ENCODE results near the gene IL7R.
"Not testable (repeated sequence)": the region's sequence is repeated elsewhere in the genome, so short reads cannot be mapped to it uniquely, and the experiment has no call there.

IL7R gene

DNA sequence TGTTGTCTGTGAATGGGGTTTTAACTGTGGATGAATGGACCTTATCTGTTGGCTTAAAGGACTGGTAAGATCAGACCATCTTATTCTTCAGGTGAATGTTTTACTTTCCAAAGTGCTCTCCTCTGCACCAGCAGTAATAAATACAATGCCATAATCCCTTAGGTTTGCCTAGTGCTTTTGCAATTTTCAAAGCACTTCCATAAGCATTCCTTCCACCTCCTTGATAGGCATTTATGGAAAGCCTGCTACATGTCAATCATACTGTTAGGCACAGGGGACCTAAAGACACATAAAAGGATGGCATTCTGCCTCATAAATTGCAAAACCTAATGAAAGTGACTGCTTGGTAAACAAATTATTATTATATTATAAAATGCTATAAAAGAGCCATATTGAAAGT is 21.4 kb downstream of the IL7R start:
- no peak for DNase-seq

DNA sequence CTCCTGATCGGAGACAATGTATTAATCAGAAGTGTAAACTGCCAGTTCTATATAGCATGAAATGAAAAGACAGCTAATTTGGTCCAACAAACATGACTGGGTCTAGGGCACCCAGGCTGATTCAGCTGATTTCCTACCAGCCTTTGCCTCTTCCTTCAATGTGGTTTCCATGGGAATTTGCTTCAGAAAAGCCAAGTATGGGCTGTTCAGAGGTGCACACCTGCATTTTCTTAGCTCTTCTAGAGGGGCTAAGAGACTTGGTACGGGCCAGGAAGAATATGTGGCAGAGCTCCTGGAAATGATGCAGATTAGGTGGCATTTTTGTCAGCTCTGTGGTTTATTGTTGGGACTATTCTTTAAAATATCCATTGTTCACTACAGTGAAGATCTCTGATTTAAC is 22.4 kb downstream of the IL7R start:
- DNase-seq: no peak

DNA sequence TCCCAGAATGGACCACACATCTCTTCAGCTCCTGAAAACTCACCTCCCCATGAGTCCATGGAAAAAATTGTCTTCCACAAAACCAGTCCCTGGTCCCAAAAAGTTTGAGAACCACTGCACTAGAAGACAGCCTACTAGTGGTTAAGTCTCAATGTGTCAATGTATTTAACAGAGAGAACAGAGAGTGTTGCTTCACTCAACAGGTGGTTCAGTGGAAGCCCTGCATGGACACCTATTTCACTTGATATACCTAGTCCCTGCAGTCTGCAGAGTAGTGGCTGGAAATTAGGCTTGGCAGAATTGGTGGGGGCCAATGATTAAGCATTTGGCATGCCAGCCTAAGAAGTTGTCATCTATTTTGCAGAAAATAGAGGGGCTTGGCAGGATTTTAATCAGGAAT is 23.0 kb downstream of the IL7R start:
- DNase-seq: no peak

DNA sequence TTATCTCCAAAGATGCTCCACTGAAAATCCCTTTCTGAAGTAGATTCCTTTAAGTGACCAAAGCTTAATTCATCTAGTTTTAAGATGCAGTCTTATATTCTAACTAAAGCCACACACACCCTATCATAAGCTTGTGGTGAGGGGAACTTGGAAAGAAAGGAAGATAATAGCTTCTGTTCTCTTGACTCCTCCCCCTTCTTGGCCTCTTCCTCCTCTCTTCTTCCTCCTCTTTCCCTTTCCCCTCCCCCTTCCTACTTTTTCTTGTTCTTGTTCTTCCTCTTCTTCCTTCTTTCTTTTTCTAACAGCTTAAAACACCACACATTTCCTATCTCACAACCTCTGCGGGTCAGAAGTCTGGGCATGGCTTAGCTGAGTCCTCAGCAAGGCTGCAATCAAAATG is 23.5 kb downstream of the IL7R start:
- no peak for DNase-seq

DNA sequence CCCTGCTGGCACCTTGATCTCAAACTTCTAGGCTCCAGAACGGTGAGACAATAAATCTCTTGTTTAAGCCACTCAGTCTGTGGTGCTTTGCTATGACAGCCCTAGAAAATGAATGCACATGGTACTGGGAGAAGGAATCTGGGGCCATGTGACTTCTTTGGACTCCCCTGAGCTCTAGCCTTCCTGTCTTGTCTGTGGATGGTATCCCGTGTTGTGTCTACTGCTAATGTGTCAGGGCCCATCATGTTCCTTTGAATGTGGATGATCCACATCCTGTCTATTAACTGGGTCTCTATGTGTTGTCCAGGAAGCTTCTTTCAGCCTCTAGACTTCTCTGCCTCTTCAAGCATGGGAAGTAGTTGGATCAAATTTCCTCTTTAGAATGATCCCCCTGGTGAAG is 25.1 kb downstream of the IL7R start:
- no peak for DNase-seq

DNA sequence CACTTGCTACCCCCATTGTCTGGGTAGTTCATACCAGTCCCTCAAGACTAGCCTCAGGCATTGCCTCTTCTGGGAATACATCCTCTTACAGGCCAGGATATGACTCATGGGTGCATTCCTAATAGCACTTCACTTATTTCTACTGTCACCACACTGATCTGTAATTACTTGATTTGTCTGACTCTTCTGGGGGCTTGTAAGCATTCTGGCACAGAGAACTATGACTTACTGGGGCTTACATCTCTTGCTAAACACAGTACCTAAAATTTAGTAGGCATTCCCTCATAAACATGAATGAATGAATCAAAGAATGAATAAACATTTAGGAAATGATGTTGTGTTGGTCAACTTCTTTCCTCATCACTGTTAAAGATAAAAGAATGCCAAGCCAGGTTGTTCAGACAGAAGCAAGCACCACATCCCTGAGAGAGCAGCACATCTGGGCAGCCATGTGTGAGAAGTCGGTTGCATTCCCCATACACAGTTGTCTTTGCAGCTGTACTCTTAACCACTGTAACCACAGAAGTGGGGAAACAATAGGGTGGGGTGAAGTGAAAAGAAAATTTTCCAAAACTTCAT is 27.6 kb downstream of the IL7R start:
- DNase-seq: no peak

DNA sequence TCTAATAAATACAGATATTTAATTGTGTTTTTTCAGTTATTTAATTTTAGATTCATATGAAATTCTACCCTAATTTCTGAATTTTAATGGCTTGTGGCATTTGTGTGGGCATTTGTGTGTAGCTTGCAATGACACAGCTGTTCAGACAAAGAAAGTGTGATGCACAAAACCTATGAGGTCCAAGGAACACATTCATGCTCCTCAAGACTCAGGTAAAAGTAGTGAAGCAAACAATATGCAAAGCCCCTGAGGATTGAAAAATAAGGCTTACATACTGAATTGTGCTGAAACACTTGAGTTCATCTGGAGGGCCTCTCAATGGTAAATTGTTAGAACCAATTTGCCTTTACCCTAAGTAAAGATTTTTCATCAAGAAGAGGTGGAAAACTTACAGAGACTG is 28.1 kb downstream of the IL7R start:
- DNase-seq: no peak

DNA sequence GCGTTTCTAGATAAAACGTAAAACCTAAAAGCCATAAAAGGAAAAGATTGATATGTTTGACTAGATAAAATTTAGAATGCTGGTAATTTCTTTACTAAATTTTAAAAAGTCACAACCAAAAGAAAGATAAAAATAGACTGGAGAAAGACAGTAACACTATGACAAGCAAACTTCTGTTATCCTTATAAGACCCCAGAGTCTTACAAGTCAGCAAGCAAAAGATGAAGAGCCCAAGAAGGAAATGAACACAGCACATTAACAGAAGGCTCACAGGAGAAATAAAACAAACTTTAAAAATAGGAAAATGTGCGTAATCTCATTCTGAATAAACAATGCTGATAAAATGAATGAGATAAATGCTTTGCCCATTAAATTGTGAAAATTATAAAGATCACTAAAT is 29.7 kb downstream of the IL7R start:
- DNase-seq: no peak

DNA sequence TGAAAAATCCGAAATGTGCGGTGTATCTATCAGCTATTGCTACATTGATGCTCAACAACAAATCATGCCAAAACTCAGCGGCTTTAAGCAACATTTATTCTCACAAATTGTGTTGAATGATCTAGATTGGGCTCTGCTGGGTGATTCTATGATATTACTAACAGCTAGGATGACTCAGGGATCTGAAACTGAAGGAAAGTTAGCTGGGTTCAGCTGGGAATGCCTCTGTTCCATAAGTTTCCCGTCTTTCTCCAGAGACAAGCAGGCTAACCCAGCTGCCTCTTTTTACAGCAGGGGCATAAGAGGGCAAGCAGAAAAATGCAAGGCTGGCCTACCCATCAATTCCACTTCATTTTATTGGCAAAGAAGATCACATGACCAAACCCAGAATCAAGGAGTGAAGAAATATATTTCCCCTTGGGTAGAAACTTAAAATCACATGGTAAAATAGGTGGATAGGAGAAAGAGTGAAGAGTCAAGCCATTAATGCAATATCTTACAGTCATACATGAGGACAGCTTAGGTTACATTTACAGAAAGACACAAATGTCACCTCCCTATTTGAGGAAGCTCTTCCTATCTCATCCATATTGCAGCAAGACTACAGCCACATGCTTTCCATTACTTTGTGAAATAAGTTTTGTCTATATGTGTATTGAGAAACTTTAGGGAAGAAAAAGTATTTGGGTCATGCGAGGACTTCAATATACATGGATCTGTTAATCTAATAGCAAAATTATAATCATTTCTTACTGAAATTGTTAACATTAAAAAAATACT is 30.8 kb downstream of the IL7R start:
- no peak for DNase-seq

DNA sequence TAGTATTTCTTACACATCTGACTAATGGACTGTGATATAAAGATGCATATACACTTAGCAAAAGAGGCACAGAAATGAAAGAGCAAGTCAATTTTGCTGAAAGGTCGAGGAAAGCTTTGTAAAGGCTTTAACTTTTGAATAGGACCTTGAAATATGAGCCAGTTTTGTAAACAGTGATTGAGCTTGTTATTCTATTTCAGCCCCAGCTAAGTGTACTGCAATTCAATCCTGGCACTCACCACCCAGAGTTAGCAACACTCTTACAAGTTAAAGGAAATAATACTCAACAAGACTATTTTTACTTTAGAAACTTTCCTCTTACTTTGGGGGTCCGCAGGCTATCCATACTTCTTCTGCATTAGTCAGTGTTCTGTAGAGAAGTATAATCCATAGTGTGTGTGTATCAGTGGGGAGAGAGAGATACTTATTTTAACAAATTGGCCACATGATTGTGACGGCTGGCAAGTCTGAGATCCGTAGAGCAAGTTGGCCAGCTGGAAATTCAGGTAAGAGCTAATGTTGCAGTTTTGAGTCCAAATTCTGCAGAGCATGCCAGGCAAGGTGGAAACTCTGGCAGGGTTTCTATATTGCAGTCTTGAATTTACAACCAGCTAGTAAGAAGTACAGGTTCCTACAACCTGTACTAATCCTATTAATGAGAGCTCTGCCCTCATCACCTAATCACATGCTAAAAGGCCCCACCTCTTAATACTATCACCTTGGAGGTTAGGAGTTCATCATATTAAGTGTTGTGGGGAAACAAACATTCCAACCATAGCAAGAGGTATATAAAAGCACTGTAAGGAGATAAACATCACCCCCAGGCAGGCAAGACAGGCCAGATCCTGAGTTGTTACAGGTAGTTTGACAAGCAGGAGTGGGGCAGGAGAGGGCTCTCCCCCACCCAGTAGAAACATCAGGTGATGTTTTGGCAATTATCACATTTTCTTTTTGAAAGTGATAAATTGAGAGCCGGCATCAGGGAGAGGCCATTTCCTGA is 33.6 kb downstream of the IL7R start:
- no peak for DNase-seq

DNA sequence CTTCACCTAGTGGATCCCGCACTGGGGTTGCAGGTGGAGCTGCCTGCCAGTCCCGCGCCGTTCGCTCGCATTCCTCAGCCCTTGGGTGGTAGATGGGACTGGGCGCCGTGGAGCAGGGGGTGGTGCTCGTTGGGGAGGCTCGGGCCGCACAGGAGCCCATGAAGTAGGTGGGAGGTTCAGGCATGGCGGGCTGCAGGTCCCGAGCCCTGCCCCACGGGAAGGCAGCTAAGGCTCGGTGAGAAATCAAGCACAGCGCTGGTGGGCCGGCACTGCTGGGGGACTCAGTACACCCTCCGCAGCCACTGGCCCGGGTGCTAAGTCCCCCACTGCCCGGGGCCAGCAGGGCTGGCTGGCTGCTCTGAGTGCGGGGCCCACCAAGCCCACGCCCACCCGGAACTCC is 36.1 kb downstream of the IL7R start:
- not testable (repeated sequence) for DNase-seq

DNA sequence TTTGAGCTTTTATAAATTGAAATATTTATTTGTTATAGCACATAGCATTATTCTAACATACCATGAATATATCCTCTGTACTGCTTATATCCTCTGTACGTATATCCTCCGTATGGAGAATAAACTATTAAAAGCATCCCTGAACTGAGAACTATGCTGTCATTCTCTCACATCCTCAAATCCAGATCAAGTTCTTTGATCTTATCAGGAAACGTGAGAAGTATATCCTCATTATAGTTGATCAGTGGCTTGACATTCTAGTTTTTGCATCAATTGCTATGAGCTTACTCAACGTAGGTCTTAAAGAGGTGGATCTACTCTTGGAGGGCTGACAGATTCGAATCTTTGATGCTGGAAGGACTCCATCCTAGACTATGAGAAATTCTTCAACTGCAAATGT is 37.4 kb downstream of the IL7R start:
- no peak for DNase-seq

DNA sequence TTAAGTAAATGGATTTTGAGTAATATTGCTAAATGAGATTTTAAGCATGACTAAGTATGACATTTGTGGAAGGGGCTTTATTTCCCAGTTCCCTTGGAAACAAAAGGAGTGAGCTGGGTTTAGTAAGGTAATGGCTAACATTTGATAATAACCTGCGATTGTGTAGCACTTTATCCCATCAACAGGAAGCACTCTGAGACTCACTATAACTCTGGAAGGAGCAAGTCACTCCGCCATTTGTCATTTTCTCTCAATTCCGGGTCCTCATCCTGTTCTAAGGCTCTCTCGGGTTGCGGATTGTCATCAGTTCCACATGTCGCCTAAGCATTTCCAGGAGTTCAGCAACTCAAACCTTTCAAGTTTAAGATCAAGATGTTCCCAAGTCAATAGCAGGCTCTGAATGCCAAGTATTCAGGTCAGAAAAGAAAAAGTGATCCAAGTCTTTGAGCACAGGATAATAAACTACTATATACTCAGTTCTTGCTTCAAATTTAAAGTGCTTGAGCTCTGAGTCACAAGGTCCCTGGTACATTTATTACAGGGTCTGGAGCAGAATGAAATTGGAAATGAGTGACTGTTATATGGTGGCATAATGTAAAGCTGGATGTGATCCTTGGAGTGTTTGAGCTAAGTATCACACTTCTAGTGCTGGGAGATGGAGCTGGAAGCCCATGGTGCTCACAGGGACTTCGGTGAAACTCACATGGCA is 42.4 kb downstream of the IL7R start:
- no peak for DNase-seq

DNA sequence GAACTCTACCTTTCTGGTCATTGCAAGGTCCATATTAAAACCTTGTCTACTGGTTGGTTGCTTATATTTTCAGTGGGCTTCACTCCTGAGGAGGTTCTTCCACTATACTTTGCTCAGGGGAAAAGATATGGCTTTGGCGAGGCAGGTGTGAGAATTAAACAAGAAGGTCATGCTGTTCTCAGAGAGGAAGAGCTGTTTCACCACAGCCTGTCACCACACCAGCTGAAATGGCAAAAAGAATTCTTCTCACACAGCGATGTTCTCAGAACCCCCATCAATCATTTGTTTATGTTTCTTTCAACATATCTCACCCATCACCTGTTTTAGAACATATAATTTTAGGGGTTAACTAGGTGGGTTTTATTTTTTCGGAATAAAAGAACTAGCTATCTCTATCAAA is 43.1 kb downstream of the IL7R start:
- no peak for DNase-seq

DNA sequence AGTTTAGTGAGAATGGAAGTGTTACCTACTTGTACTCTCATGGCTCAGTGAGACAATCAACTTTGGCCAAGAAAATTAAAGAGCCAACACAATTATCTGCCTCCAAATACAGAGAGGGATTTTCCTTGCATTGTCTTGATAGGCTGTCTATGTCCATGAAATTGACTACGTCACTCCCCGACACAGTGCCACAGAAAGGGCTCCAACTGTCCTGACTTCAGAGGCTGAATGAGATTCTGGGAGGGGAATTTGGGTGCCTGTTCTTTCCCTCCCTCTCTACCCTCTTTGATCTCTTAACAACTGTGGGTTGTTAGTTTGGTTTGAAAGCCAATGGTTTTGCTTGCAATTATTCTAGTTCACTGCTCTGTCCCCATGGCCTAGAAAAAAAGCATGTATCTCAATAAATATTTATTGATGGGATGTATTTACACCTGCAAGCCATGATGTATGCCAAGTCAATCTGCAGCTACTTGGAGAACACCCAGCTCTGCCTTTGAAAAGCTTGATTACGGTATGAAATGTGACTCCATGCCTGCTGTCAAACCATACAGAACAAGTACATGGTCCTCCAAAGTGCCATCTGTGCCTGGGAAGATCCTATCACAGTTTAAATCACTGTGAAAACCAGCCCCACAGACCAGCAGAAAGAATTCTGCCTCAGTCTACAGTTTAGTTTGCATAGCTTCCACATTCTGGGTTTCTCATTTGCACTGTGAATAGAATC is 44.4 kb downstream of the IL7R start:
- no peak for DNase-seq

DNA sequence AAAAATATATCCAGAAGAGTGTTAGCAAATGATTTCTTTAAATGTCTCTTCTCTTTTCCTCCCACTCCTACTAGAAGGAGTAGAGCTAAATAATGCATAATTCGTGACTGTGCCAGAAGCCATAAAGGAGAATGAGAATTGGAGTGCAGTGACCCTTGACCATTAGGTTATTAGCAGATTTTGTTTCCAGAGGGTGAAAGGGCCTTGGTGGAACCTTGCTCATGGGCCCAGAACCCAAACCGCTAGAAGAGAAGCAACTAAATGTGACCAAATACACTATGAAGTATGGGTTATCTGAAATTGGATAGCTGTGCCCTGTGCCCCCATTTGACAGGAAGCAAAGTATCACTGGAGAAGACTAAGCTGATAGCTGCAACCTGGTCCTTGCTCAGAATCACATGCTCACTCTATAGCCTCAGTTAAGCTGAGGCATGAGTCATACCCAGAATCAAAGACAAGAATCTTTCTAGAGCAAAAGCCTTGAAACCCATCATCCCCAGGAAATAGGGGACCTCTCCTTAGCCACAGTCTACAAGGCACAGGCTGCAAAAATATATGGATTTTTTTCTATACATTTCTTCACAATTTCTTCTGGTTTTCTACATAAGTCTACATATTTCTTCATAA is 45.5 kb downstream of the IL7R start:
- DNase-seq: no peak

DNA sequence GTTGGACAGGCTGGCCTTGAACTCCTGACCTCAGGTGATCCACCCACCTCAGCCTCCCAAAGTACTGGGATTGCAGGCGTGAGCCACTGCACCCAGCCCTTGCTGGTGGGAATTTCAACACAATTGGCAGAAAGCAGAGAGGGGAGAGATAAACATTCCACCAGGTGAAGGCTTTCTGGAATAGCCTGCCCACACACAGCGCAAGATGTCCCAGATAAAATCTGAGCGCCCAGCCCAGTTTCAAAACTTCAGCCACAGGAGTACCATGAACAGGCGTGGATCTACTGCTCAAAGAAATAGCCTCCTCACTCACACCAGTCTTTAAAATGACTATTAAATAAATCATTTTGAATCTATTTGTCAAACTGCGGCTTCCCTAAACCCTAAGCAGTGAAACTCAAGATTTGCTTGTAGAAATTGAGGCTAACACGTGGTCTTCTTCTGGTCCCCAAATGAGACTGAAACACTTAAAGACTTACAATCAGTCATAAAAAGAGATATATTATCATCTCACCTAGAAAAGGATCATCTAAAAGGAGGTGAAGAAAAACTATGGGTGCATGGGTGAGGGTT is 47.0 kb downstream of the IL7R start:
- no peak for DNase-seq

DNA sequence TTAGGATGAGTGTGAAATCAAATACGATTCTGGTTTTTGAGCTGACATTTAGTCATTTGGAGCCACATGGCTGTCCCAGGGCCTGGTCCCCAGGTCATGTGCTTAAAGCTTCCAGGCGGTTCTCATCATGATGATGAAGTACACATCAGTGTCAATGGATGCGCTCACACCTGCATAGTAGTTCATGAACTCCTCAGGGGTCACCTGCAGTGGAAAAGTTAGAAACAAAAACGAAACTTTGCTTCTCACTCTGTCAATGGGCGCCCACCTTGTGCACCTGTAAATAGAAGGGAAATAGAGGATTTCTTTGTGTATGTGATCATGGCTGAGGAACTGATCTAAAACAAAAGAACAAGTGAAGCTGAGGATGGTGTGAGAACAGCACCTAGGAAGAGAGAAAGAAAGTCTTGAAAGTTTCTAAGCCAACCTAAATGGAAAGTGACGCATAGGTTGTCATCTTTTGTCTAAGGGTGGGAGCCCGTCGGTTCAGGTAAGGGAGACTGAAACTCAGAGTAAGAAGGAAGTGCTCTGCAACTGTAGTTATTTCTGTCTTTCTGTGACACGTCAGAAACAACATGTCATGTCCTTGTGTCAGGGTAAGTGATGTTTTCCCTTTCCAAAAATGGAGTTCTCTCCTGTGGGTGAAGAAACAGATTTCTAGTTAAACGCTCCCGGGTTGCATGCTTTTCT is 47.9 kb downstream of the IL7R start:
- no peak for DNase-seq

DNA sequence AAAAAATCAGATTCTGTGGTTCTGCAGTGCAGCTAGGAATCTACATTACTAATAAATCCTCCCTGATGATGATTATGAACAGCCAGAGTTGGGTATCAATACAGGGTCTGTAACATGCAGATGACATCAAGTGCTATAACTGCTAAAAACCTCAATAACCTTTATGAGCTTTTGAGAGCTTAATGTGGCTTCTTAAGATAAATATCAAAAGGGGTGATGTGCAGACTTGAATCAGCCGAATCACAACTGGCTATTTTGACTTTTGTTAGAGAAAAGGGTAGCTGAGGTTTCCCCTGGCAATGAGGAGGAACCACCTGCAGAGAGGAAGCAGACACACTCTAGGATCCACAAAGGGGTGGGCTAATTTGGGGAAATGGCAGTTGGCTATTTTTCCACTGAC is 51.5 kb downstream of the IL7R start:
- no peak for DNase-seq

DNA sequence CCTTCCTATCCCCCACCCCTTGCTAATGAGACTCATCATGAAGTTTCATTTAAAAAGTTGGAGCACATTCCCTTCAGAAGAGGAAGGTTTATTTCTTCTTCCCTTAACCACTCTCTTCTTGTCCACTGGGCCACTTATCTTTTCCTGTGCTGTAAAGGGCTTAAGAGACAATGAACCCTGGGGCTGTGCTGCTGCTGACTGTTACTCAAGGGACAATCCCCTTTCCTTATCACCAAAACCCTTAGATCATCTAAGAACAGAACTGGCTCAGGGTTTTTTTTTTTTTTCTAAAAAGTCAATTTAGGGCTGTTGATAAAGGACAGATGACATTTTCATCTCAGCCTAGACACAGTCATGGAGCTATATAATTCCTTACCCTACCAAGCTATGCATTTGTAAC is 52.1 kb downstream of the IL7R start:
- no peak for DNase-seq

DNA sequence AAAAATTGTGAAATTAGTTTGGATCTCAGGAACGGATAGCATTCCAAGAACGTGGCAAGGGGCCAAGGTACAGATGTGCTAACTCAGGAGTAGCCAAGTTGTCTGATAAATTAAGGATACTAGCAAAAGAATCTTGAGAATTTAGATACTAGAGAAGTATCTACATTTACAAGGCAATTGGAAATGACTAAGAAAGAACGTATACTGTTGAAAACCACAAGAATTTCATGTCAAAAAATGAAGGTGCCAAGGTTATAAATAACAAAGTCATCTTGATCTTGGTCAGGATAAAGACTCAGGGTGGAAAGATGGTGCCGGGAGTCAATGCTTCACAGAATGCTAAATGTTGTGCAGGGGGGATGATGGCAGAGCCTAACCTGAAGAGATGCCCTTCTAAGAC is 62.5 kb downstream of the IL7R start:
- DNase-seq: no peak
